IMR-90 (cell line): ENCODE data around the gene C16orf96. TPM values are rescaled to one million over a fixed set of nuclear protein-coding genes. Genes with fewer than 3 reads are reported as not detected.

Experiments
- ATAC-seq: fragments of 200-7000 bp; cut with Tn5 transposase; 2 replicates; pipeline ENCODE4 v1.9.1; 2020; ENCODE audit warnings: low read depth, mild to moderate bottlenecking, moderate library complexity
- BruUV-seq: library from RNA; stranded (reverse); fragments of 400-500 nt; replicated peaks from 2 replicates; lab custom pipeline; 2021; lab: Mats Ljungman, UMichigan
- CTCF ChIA-PET: fragments of 300-600 bp; formaldehyde crosslinking; extraction: SDS; loops from one replicate; lab custom pipeline; 2021; ENCODE audit warnings: antibody characterized with exemption; lab: Yijun Ruan, JAX
- POLR2A ChIA-PET: fragments of 300-600 bp; sonication (Branson Sonifier 250); formaldehyde crosslinking; loops from one replicate; lab custom pipeline; 2022; ENCODE audit warnings: antibody characterized with exemption; ENCODE audit not compliant: unreplicated experiment; lab: Charles Lee
- DNase-seq: peaks from one replicate; pipeline ENCODE4 v3.0.0; 2013
- H2AFZ ChIP-seq: replicated peaks from 2 replicates; pipeline ENCODE3; 2013; ENCODE audit warnings: low read length, mild to moderate bottlenecking; ENCODE audit not compliant: poor library complexity
- H2AK5ac ChIP-seq: 2 replicates; pipeline ENCODE4 v1.6.1; 2013; ENCODE audit warnings: low read depth, low read length, inconsistent platforms
- H2AK9ac ChIP-seq: replicated peaks from 2 replicates; pipeline ENCODE3; 2013; ENCODE audit warnings: mild to moderate bottlenecking, low read depth, low read length, moderate library complexity; ENCODE audit not compliant: poor library complexity
- H2BK120ac ChIP-seq: 2 replicates; pipeline ENCODE4 v1.6.1; 2013; ENCODE audit warnings: low read depth, low read length, inconsistent platforms
- H2BK15ac ChIP-seq: 3 replicates; pipeline ENCODE4 v1.6.1; 2013; ENCODE audit warnings: low read depth, low read length, inconsistent platforms
- H2BK20ac ChIP-seq: 2 replicates; pipeline ENCODE4 v1.6.1; 2013; ENCODE audit warnings: low read depth, mild to moderate bottlenecking, inconsistent platforms, low read length, moderate library complexity
- H2BK5ac ChIP-seq: 2 replicates; pipeline ENCODE4 v1.6.1; 2013; ENCODE audit warnings: mild to moderate bottlenecking, low read depth, low read length, inconsistent platforms; ENCODE audit not compliant: poor library complexity, severe bottlenecking
- H3K14ac ChIP-seq: replicated peaks from 2 replicates; pipeline ENCODE4 v1.6.1; 2013; ENCODE audit warnings: low read depth, low read length, inconsistent platforms
- H3K18ac ChIP-seq: 2 replicates; pipeline ENCODE4 v1.6.1; 2013; ENCODE audit warnings: low read depth, low read length, control low read depth
- H3K23ac ChIP-seq: 2 replicates; pipeline ENCODE4 v1.6.1; 2013; ENCODE audit warnings: low read depth, low read length, inconsistent platforms
- H3K27ac ChIP-seq: 2 replicates; pipeline ENCODE4 v1.5.1; 2013; ENCODE audit warnings: mild to moderate bottlenecking, control low read depth, low read length; ENCODE audit not compliant: insufficient read depth
- H3K27me3 ChIP-seq: 2 replicates; pipeline ENCODE4 v1.6.1; 2013; ENCODE audit warnings: low read length; ENCODE audit not compliant: control insufficient read depth, insufficient read depth
- H3K36me3 ChIP-seq: 2 replicates; pipeline ENCODE4 v1.6.1; 2013; ENCODE audit warnings: low read length, mixed read lengths; ENCODE audit not compliant: control insufficient read depth, insufficient read depth
- H3K4ac ChIP-seq: 2 replicates; pipeline ENCODE4 v1.6.1; 2013; ENCODE audit warnings: low read depth, low read length, inconsistent platforms
- H3K4me1 ChIP-seq: 2 replicates; pipeline ENCODE4 v1.6.1; 2013; ENCODE audit warnings: low read length, mixed read lengths; ENCODE audit not compliant: control insufficient read depth, insufficient read depth
- H3K4me2 ChIP-seq: 2 replicates; pipeline ENCODE4 v1.6.1; 2013; ENCODE audit warnings: low read depth, mild to moderate bottlenecking, control low read depth, low read length, moderate library complexity
- H3K4me3 ChIP-seq: 2 replicates; pipeline ENCODE4 v1.5.1; 2013; ENCODE audit warnings: low read depth, mild to moderate bottlenecking, control low read depth, low read length, moderate library complexity; ENCODE audit not compliant: insufficient read depth
- H3K56ac ChIP-seq: 2 replicates; pipeline ENCODE4 v1.6.1; 2013; ENCODE audit warnings: low read length, inconsistent platforms; ENCODE audit not compliant: insufficient read depth; ENCODE audit errors: extremely low read depth
- H3K79me1 ChIP-seq, 2 experiments: 2 replicates each; pipeline ENCODE4 v1.6.1; 2013; ENCODE audit warnings: low read length in 2 of 2, inconsistent platforms in 1 of 2, low read depth in 1 of 2
- H3K9ac ChIP-seq: 2 replicates; pipeline ENCODE4 v1.6.1; 2013; ENCODE audit warnings: low read depth, low read length, control low read depth
- H3K9me1 ChIP-seq: 2 replicates; pipeline ENCODE4 v1.6.1; 2013; ENCODE audit warnings: low read length, inconsistent platforms; ENCODE audit not compliant: insufficient read depth
- H3K9me3 ChIP-seq: 2 replicates; pipeline ENCODE4 v1.6.1; 2013; ENCODE audit warnings: low read length; ENCODE audit not compliant: control insufficient read depth, insufficient read depth
- H4K20me1 ChIP-seq: 2 replicates; pipeline ENCODE4 v1.6.1; 2013; ENCODE audit warnings: low read length, inconsistent platforms; ENCODE audit not compliant: insufficient read depth
- H4K5ac ChIP-seq: 2 replicates; pipeline ENCODE4 v1.6.1; 2013; ENCODE audit warnings: mild to moderate bottlenecking, low read depth, low read length, control low read depth
- H4K8ac ChIP-seq, 2 experiments: 2 replicates each; pipeline ENCODE4 v1.6.1; 2013; ENCODE audit warnings: low read depth in 2 of 2, low read length in 2 of 2, control low read depth in 1 of 2, inconsistent platforms in 1 of 2
- H4K91ac ChIP-seq: 2 replicates; pipeline ENCODE4 v1.6.1; 2013; ENCODE audit warnings: low read depth, low read length, inconsistent platforms; ENCODE audit not compliant: insufficient read depth
- BHLHE40 ChIP-seq: fragments of 150-350 bp; IDR thresholded peaks from 2 replicates; pipeline ENCODE4 v1.6.1; 2016; ENCODE audit warnings: mild to moderate bottlenecking, low read depth, low read length
- CEBPB ChIP-seq: IDR thresholded peaks from 2 replicates; pipeline ENCODE4 v1.6.1; 2012; ENCODE audit warnings: low read depth, low read length, improper control_type of control experiment
- CHD1 ChIP-seq: IDR thresholded peaks from 2 replicates; pipeline ENCODE4 v1.6.1; 2012; ENCODE audit warnings: low read depth, low read length, improper control_type of control experiment
- ELK1 ChIP-seq: fragments of 150-350 bp; IDR thresholded peaks from 2 replicates; pipeline ENCODE4 v1.6.1; 2016; ENCODE audit warnings: low read depth, mild to moderate bottlenecking, low read length, moderate library complexity, borderline replicate concordance
- FOS ChIP-seq: fragments of 150-350 bp; IDR thresholded peaks from 2 replicates; pipeline ENCODE4 v1.6.1; 2016; ENCODE audit warnings: low read depth, low read length
- MAZ ChIP-seq: IDR thresholded peaks from 2 replicates; pipeline ENCODE4 v1.6.1; 2012; ENCODE audit warnings: low read depth, mild to moderate bottlenecking, low read length, improper control_type of control experiment, moderate library complexity, borderline replicate concordance
- MXI1 ChIP-seq: IDR thresholded peaks from 2 replicates; pipeline ENCODE4 v1.6.1; 2012; ENCODE audit warnings: low read depth, mild to moderate bottlenecking, low read length, moderate library complexity, borderline replicate concordance
- NFE2L2 ChIP-seq: fragments of 150-350 bp; IDR thresholded peaks from 2 replicates; pipeline ENCODE4 v1.6.1; 2016; ENCODE audit warnings: low read depth, mild to moderate bottlenecking, low read length
- POLR2A ChIP-seq: IDR thresholded peaks from 2 replicates; pipeline ENCODE4 v1.6.1; 2012; ENCODE audit warnings: mild to moderate bottlenecking, low read depth, low read length
- RCOR1 ChIP-seq: IDR thresholded peaks from 2 replicates; pipeline ENCODE4 v1.6.1; 2012; ENCODE audit warnings: mild to moderate bottlenecking, low read length, improper control_type of control experiment; ENCODE audit not compliant: insufficient replicate concordance
- RFX5 ChIP-seq: IDR thresholded peaks from 2 replicates; pipeline ENCODE4 v1.8.0; 2012; ENCODE audit warnings: low read depth, mild to moderate bottlenecking, low read length, moderate library complexity
- SMC3 ChIP-seq: fragments of 150-350 bp; IDR thresholded peaks from 2 replicates; pipeline ENCODE4 v1.6.1; 2016; ENCODE audit warnings: low read depth, mild to moderate bottlenecking, antibody characterized with exemption, low read length, moderate library complexity
- WGBS, 2 experiments: methylation state at CpG; one replicate each; pipeline versions ENCODE4 v1.1.5 to v1.1.7; 2013; ENCODE audit warnings: missing lambda C conversion rate in 2 of 2; ENCODE audit not compliant: insufficient read length in 1 of 2; ENCODE audit errors: extremely low coverage in 2 of 2; 5-methylcytosine and 5-hydroxymethylcytosine counted together
- dilution Hi-C: fragments of 300-500 bp; cut with HindIII; formaldehyde crosslinking; loops from one replicate; pipeline ENCODE4 v1.14.3; 2018; ENCODE audit warnings: low sequenced_read_pairs; ENCODE audit not compliant: unreplicated experiment
- in situ Hi-C: fragments of 300-500 bp; cut with MboI; formaldehyde crosslinking; loops from 3 replicates; pipeline ENCODE4 v1.14.3; 2019; ENCODE audit warnings: low sequenced_read_pairs, inconsistent platforms, mixed read lengths
- intact Hi-C: fragments of 100-400 bp; cut with micrococcal nuclease; formaldehyde crosslinking; loops from 2 replicates; pipeline ENCODE4 v1.10.0; 2022
- polyA plus RNA-seq, 3 experiments: library from polyadenylated mRNA; depleted of rRNA; stranded (reverse); fragments of >200 nt; gene quantifications; 2 replicates each; pipeline ENCODE4 v1.2.3, GENCODE V29; 2012; ENCODE audit warnings: low replicate concordance in 1 of 3
- total RNA-seq: library from RNA; depleted of rRNA; stranded (reverse); fragments of >200 nt; gene quantifications from 2 replicates; pipeline ENCODE4 v1.2.3, GENCODE V29; 2012
- TF ChIP-seq, protein P1 (sequence below): fragments of 150-350 bp; IDR thresholded peaks from 2 replicates; pipeline ENCODE4 v1.6.1; 2017; ENCODE audit warnings: mild to moderate bottlenecking, antibody characterized with exemption, low read length, low read depth

C16orf96 gene
- total and polyA plus RNA-seq, 2 of the 4 experiments (the other 2 are of a cell fraction): not detected

DNA sequence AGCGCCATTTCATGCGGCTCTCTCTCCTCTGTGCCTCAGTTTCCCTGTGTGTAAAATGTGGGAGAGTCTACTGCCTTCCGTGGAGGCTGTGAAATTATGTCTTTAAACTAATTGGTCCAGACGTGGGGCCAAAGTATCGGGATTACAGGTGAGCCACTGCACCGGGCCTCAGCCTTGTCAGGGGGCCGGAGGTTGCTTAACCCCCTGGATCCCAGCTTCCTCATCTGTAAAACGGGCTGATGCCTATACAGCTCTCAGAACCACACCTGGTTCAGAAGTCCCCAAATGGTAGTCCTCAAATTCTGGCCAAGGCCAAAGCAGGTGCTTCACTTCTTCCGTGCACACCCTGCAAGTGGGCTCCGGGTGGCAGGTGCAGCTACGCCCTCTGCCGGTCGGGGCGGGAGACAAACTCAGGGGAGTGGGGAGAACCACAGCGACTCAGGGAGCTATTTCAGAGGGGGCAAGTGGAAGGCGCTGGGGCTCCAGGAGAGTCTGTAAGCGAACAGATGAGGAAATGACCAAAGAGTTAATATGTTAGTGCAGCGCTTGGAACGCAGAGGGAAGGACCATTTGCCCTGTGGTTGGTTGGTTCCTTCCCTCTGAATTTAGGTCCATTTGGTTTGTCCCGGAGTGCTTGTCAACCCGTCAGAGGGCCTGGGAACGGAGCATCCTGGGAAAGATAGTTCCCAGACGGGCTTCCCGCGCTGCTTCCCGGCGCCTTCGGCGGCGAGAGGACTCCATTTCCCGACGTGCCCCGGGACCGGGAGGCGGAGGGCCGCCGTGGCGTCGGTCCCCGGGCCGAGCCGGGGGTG, 68.1 kb downstream of the C16orf96 start, which contains the start of gene MGRN1:
Gene MGRN1 (plus strand): TSS at position 812 of the 812 bp plus-strand sequence. CDS start 135 bp downstream, outside the sequence.
- H3K9me3 ChIP-seq: no peaks in the 10 kb centered on the region
- H3K4ac ChIP-seq: peak within 1 kb of the TSS; percentile 99
- H3K4me3 ChIP-seq: peak within 1 kb of the TSS; percentile 89
- H2AFZ ChIP-seq: peak within 1 kb of the TSS; percentile 99
- H2AK9ac ChIP-seq: peak within 1 kb of the TSS; percentile 98
- intact Hi-C loops: no loop called here
- 0 out of 2 replicates have a peak, but pooled peaks cover 2% of the 10 kb centered on the region for H3K36me3 ChIP-seq
- peak within 1 kb of the TSS; percentile 89 for H4K5ac ChIP-seq
- peak within 1 kb of the TSS; percentile 100 for H2BK120ac ChIP-seq
- H3K14ac ChIP-seq: peak within 1 kb of the TSS; percentile 99
- no peaks in the 10 kb centered on the region for H3K27me3 ChIP-seq
- peaks cover 9 to 37% of the 10 kb centered on the region in 2 experiments; a peak in 2 of 4 replicates for H3K79me1 ChIP-seq
- peak within 1 kb of the TSS; percentile 91 for H2AK5ac ChIP-seq
- peak within 1 kb of the TSS; percentile 91 for H3K9ac ChIP-seq
- H3K27ac ChIP-seq: peak within 1 kb of the TSS; percentile 96
- in situ Hi-C loops: no loop called here
- CTCF ChIA-PET: interaction anchor here (1.1 to 1.4 kb wide), 3 partner anchors 8 to 75 kb away, joined by 3 to 6 read pairs (median 5); no protein-coding TSS in a partner anchor
- peak within 1 kb of the TSS; percentile 100 for H3K23ac ChIP-seq
- peak within 1 kb of the TSS; percentile 100 for H2BK20ac ChIP-seq
- peaks cover 32% of the 10 kb centered on the region for H4K20me1 ChIP-seq
- dilution Hi-C loops: no loop called here
- POLR2A ChIA-PET: no interaction called here
- peak within 1 kb of the TSS; percentile 93 for H3K18ac ChIP-seq
- H2BK5ac ChIP-seq: peak within 1 kb of the TSS; percentile 91
- peak within 1 kb of the TSS; percentile 94 for H3K4me2 ChIP-seq
- H2BK15ac ChIP-seq: peak within 1 kb of the TSS; percentile 92; the same call in 2 of the 3 replicates
- peak within 1 kb of the TSS; percentile 59 to 99 for H4K8ac ChIP-seq
- peaks cover 7% of the 10 kb centered on the region for H3K9me1 ChIP-seq
- peak within 1 kb of the TSS; percentile 99 for H4K91ac ChIP-seq
- H3K56ac ChIP-seq: peak within 1 kb of the TSS; percentile 98
- peaks cover 11% of the 10 kb centered on the region for H3K4me1 ChIP-seq
- DNase-seq: peak; percentile 98
- no TSS peak for BruUV-seq
- ATAC-seq: peak; percentile 92
- WGBS, 2 experiments: 2% methylated on average over 24 of the region's 42 CpGs; no CpG with 5 or more reads in 1 of the 2 experiments
- no peak for TF ChIP-seq MXI1
- TF ChIP-seq ELK1: no peak
- TF ChIP-seq RCOR1: peak; percentile 99
- TF ChIP-seq, protein P1, sequence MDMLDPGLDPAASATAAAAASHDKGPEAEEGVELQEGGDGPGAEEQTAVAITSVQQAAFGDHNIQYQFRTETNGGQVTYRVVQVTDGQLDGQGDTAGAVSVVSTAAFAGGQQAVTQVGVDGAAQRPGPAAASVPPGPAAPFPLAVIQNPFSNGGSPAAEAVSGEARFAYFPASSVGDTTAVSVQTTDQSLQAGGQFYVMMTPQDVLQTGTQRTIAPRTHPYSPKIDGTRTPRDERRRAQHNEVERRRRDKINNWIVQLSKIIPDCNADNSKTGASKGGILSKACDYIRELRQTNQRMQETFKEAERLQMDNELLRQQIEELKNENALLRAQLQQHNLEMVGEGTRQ: no peak
- no peak for TF ChIP-seq RFX5
- TF ChIP-seq FOS: no peak
- TF ChIP-seq CHD1: no peak; the same call in 1 of the 2 replicates
- TF ChIP-seq NFE2L2: no peak
- peak; percentile 97 for TF ChIP-seq BHLHE40
- no peak for TF ChIP-seq POLR2A
- TF ChIP-seq SMC3: peak; percentile 42; the same call in 1 of the 2 replicates
- no peak for TF ChIP-seq CEBPB
- peak; percentile 98; the same call in 1 of the 2 replicates for TF ChIP-seq MAZ
